GM12865 (cell line): ENCODE results near the gene CDK5.
A peak's percentile ranks its signal among the peaks of the same experiment; 100 is the strongest.

ENCODE experiments used
- DNase-seq: peaks from one replicate; pipeline ENCODE4 v3.0.0; 2010; ENCODE audit warnings: low read depth
- H3K4me3 ChIP-seq: 2 replicates; pipeline ENCODE4 v1.5.1; 2011; ENCODE audit warnings: mild to moderate bottlenecking, low read depth, low read length, control low read depth
- TF ChIP-seq, protein P1 (sequence below): IDR thresholded peaks from 2 replicates; pipeline ENCODE4 v1.5.1; 2011; ENCODE audit warnings: low read length, control low read depth, low read depth, inconsistent platforms; ENCODE audit not compliant: insufficient read depth; ENCODE audit errors: missing control alignments

CDK5 gene

DNA sequence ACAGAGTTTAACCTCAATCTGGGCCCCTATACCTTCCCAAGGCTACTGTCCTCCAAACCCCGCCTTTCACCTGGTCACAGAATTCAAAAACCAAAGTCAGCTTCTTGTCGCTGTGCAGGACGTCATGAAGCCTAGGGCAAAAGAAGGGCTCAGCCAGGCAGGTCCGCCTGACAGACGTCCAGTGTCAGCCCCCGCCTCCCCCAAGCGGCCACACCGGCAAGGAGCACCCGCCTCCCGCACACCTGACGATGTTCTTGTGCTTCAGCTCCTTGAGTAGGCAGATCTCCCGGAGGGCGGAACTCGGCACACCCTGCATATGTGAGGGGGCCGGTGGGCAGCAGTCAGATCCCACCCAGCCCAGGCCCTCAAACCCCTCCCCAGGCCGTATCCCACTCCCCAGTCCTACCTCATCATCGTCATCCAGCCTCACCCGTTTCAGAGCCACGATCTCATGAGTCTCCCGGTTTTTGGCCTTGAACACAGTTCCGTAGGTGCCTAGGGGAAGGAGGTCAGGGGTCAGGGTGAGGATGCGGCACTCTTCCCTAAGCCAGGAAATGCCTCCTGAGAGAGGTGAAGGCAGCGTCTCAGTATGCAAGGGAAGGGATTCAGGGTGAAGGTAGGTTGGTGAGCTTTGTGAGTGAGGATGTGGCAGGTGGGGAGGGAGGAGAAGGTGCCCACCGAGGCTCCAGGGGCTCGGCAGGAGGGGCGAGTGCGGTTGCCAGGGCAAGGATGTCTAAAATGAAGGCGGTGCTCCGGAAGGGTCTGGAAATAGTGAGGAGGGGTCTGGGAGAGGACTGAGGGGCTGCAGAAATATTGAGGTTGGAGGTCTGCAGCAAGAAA is 811 bp downstream of the CDK5 start:
- TF ChIP-seq, protein P1, sequence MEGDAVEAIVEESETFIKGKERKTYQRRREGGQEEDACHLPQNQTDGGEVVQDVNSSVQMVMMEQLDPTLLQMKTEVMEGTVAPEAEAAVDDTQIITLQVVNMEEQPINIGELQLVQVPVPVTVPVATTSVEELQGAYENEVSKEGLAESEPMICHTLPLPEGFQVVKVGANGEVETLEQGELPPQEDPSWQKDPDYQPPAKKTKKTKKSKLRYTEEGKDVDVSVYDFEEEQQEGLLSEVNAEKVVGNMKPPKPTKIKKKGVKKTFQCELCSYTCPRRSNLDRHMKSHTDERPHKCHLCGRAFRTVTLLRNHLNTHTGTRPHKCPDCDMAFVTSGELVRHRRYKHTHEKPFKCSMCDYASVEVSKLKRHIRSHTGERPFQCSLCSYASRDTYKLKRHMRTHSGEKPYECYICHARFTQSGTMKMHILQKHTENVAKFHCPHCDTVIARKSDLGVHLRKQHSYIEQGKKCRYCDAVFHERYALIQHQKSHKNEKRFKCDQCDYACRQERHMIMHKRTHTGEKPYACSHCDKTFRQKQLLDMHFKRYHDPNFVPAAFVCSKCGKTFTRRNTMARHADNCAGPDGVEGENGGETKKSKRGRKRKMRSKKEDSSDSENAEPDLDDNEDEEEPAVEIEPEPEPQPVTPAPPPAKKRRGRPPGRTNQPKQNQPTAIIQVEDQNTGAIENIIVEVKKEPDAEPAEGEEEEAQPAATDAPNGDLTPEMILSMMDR, result no peak
- H3K4me3 ChIP-seq, result peak overlapping the region; percentile 64
- DNase-seq, result no peak

DNA sequence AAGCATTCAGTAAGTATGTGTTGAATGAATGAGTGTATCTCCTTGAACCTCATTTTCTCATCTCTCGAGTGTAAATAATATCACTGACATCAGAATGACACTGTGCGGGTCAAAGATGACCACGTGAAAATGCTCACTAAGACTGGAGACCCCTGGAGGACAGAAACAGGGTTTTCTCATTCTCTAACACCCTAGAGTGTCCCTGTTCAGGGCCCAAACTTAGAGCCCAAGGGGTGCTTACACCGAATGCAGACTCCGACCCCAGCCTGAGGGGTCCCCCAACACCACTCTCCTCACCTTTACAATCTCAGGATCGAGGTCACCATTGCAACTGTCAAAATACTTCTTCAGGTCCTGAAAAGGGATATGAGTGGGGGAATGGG is 1.4 kb downstream of the CDK5 start:
- no peak for DNase-seq
- TF ChIP-seq, protein P1, result no peak
- H3K4me3 ChIP-seq, result no peak overlapping the region

DNA sequence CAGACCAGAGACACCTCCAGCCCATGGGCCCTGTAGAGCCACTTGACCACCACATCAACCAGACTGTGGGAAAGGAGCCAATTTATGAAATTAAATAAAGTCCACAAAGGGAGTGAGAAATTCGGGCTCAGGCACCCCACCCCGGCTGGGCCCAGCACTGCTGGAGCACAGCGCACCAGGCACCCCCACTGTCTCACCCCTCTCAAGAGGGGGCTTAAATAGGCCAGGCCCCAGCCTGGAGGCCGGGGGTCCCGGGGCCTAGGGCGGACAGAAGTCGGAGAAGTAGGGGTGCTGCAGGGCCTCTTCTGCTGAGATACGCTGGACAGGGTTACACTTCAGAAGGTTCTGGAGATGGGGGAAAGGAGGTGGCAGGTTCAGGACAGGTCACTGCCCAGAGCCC is 3.9 kb downstream of the CDK5 start:
- no peak overlapping the region for H3K4me3 ChIP-seq
- DNase-seq, result no peak
- TF ChIP-seq, protein P1, result no peak

DNA sequence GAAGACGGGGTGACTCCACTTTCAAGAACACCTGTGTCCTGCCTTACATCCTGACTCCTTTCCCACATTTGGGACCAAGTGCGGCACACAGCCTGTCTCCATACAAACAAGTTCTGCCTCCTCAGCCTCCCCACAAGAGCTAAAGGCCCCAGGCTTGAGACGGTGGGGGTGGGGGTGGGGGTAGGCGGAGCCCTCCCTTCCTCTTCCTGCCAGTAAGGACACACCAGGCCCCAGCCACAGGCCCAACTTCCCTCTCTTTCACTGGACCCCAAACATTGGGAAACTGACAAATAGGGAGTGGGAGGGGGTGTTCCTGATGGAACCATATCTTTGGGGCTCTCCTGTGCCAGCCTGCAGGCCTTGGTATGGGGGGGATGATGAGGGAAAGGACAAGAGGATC is 4.6 kb downstream of the CDK5 start:
- DNase-seq, result no peak
- H3K4me3 ChIP-seq, result no peak overlapping the region
- TF ChIP-seq, protein P1, result no peak

DNA sequence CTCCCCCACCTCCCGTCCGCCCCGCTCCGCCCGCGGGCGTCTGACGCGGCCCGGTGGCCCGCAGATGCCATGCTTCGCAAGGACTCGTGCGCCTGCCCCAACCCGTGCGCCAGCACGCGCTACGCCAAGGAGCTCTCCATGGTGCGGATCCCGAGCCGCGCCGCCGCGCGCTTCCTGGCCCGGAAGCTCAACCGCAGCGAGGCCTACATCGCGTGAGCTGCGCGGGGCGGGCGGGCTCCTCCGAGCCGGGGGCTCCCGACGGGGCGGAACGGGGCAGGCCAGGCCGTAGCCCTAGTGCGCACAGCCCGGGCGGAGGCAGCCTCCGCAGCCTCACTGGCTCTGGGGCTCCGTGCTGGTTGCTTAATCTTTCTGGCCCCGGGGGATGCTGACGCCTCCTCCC is 6.6 kb downstream of the CDK5 start:
- peak; percentile 49 for DNase-seq
- H3K4me3 ChIP-seq, result no peak overlapping the region
- TF ChIP-seq, protein P1, result no peak

DNA sequence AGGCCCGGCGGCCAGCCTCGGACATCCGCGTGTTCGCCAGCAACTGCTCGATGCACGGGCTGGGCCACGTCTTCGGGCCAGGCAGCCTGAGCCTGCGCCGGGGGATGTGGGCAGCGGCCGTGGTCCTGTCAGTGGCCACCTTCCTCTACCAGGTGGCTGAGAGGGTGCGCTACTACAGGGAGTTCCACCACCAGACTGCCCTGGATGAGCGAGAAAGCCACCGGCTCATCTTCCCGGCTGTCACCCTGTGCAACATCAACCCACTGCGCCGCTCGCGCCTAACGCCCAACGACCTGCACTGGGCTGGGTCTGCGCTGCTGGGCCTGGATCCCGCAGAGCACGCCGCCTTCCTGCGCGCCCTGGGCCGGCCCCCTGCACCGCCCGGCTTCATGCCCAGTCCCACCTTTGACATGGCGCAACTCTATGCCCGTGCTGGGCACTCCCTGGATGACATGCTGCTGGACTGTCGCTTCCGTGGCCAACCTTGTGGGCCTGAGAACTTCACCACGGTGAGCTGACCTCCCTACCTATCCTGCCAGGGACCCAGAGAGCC is 8.7 kb downstream of the CDK5 start:
- TF ChIP-seq, protein P1, result no peak
- no peak overlapping the region for H3K4me3 ChIP-seq
- DNase-seq, result no peak
